T47D (cell line): ENCODE measurements around the gene SLC46A3.
"Not testable (repeated sequence)": the region's sequence is repeated elsewhere in the genome, so short reads cannot be mapped to it uniquely, and the experiment has no call there.

Source experiments
- DNase-seq, 2 experiments: peaks; one replicate each; pipeline versions ENCODE4 v3.0.0 to v3.0.0-alpha.2; 2011 to 2012; ENCODE audit warnings: low read depth in 1 of 2, low spot score in 1 of 2
- JUND ChIP-seq: IDR thresholded peaks from 2 replicates; pipeline ENCODE4 v1.6.1; 2012; ENCODE audit warnings: low read depth
- in situ Hi-C: cut with HindIII; loops from 2 replicates; pipeline ENCODE4 v1.10.0; 2016; ENCODE audit warnings: low sequenced_read_pairs, low pct_unique_long_range_greater_than_20kb

SLC46A3 gene

DNA sequence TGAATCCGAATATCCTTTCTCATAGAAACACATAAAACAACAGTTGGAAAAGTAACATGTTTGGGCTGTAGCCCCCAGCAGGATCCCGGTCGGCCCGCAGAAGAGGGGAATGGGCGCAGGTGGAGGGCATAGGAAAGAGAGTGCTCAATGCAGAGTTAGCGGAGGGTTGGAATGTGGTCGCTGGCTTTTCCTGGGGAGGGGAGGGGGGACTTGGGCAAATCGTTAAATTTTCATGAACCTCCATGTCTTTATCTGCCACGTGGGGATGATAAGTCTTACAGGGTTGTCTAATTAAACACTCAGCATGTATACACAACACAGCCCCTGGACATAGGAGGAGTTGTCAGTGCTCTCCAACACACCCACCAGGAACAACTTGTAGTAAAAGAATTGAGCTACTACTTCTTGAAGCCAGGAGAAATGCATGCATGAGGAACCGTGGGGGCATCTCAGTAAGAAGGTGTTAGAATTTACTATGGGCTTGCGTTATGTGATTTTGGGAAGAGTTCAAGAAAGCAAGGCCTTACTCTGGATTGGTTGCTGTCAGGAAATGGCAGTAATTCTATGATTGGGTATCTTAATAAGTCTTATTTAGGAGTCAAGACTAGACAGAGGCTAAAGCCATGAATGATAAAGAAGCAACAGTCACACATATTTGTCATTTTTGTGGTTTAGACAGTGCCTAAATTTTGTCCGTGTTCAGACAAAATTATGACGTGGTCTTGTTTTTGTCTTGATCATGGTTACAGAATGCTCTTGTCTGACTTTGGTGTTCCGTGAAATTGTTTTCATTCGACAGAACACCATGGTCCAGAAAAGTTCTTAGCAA, 671 bp upstream of the SLC46A3 start:
- DNase-seq = no peak
- in situ Hi-C loops = no loop called here

DNA sequence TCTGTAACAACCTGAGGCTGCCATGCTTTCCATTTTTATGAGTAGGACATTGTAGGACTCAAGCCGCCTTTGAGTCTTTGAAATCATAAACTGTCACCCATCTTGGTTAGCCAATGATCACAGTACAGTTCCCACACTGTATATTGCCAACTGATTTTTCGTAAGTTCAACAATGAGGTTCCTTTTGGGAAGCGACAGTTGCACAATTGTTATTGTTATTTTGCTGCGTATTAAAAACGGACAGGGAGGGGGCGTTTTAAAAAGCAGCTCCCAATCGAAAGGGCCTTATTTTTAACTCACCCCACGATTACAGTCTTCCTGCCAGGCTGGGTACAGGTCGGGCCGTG, 601 bp downstream of the SLC46A3 start:
- no peak for DNase-seq
- in situ Hi-C loops = no loop called here
- no peak for TF ChIP-seq JUND

More for the DNA sequence above, 671 bp upstream of the SLC46A3 start:
- no peak for TF ChIP-seq JUND

DNA sequence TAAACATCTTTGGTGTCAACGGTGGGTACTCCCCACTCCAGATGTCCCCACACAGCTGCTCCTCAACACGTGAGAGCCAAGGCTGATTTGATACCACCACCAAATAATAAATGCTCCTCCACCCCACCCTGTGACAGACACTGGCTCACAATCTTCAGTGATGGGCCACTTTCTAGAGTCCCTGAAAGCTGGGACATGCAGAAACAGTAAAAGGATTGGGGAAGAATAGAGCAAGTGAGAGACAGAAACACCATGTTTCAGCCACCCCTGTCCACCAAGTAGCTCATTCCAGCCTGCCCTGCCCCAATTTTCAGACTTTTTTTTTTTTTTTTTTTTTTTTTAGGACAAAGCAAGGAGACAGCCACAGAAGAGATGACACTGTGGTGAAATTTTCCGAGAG, 1.6 kb downstream of the SLC46A3 start:
- TF ChIP-seq JUND = no peak
- in situ Hi-C loops = no loop called here
- no peak for DNase-seq

DNA sequence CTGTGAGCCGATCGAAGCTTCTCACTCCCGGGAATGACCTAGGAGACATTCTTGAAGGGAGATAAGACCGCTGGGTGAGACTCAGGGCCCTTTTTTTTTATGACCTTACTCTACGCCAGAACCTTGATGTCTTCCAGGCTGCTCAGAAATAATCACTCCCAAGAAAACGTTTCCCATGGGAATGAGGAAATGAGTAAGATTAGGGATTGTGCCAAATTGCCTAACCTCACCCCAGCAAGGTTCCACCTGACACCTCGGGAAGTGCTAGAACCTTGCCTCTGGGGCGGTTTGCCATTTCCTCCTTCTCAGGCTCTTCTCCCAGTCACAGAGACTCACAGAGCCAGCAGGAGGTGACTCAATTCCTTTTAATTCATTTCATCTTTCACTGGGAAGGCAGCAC, 2.3 kb downstream of the SLC46A3 start:
- in situ Hi-C loops = no loop called here
- DNase-seq = peak; percentile 7 to 81
- no peak for TF ChIP-seq JUND

DNA sequence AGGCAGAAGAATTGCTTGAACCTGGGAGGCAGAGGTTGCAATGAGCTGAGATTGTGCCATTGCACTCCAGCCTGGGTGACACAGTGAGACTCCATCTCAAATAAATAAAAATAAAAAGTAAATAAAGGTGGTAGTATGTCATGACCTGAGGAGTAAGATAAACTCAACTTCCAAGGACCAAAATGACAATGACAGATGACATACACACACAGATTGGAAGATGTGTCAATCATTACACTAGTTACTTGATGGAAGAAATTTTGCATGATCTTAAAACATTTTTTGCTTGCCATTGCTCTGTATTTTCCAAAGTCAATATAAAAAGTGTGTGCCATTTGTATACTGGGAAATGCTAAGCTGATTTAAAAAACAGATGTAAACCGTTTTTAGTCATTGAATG, 4.1 kb downstream of the SLC46A3 start:
- DNase-seq = no peak
- TF ChIP-seq JUND = no peak
- in situ Hi-C loops = no loop called here

DNA sequence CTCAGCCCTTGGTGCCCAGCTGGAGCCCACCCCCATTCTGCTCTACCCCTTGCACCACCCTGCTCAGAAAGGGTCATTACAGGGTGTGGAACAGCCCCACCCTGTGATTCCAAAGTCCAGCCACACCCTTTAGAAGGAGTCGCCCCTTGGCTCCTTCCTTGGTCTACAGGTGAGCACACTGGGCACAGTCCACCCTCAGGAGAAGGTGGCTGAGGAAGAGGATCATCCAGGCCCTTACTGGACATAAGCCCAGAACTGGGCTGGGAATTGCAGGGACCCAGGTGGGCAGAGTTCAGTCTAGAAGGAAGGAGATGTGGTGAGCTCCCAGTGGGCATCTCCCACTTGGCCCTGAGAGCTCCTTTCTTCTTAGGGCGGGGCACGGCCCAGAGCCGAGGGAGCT, 8.6 kb downstream of the SLC46A3 start:
- in situ Hi-C loops = no loop called here
- TF ChIP-seq JUND = no peak
- no peak for DNase-seq

DNA sequence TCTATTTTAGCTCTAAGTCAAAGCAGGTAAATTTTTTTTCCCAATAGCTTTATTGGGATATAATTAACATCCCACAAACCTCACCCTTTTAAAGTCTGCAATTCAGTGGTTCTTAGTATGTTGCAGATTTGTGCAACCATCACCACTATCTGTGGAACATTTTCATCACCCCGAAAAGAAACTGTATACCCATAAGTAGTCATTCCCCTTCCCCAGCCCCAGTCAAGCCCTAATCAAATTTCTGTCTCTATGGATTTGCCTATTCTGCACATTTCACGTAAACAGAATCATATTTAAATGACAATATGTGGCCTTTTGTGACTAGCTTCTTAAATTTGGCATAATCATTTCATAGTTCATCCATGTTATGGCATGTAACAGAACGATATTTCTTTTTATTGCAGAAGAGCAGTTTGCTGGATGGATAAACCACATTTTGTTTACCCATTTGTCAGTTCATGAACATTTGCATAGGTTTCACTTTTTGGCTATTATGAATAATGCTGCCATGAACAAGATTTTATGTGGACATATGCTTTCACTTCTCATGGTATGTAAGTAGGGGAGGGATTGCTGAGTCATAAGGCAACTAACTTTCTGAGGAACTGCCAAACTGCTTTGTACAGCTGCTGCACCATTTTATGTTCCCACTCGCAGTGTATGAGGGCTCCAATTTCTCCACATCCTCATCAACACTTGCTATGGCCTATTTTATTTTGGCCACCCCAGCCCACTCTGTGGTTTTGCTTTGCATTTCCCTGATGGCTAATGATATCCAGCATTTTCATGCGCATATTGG, 10.9 kb downstream of the SLC46A3 start:
- DNase-seq = no peak
- TF ChIP-seq JUND = no peak
- in situ Hi-C loops = no loop called here

DNA sequence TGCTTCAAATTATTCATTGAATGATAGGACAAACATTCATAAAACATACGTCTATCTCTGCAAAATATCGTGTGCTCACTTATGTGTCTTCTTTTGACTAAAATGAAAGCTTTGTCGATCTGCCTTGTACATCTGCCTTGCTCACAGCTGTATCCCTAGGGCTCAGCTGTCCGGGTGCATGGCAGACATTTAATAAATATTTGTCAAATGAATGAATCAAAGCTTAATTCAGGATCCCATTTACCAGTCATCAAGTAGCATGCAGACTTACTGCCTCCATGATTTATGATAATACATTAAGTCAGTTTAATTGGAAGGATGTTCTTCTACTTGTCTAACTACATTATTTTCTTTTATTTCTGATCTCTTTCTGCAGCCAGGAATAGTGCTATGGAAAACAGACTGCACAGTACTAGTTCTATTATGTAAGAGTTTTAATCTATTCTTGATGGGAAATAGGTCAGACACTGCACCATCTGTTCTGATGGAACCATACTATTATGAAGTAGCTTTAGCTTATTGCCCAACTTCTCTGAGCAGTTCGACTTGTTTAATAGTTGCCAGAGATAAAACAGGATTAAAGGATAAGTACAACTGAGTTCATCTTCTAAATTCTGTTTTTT, 13.2 kb downstream of the SLC46A3 start:
- TF ChIP-seq JUND = no peak
- DNase-seq = no peak
- in situ Hi-C loops = no loop called here

DNA sequence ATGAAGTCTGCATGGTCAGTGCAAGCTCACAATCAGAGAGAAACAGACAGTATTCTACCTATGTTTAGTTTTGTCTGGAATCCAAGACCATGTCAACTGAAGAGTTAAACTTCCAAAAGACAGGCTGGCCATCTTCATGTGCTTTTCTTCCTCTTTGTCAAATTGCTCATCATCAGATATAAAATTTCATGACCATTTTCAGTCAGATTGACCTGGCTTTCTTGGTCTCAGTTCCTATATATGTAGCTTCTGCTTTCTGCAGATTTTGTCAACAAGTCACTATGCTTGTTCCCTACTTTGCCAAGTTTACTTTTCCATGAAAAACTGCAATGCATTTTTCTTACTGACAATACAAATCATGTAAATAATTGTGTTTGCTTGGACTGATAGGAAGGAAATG, 13.9 kb downstream of the SLC46A3 start:
- in situ Hi-C loops = no loop called here
- no peak for DNase-seq
- TF ChIP-seq JUND = no peak

DNA sequence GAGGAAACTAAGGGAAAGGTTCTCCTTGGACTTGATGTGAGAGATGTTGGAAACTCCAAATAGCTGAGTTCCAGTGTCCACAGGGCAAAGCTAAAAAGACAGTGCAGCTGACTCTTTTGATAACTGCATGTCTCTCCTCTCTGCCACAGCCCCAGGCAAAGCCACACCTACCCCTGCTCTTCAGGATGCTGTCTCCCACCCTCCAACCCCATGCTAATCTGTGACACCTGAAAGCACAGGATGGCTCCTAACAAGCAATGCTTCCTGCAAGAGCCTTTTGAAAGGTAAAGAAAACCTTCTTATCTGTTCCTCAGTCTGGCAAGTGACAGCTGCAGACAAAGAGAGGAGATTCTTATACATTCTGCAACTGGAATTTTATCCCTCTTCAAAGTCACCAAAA, 14.5 kb downstream of the SLC46A3 start:
- no peak for TF ChIP-seq JUND
- in situ Hi-C loops = no loop called here
- no peak for DNase-seq

DNA sequence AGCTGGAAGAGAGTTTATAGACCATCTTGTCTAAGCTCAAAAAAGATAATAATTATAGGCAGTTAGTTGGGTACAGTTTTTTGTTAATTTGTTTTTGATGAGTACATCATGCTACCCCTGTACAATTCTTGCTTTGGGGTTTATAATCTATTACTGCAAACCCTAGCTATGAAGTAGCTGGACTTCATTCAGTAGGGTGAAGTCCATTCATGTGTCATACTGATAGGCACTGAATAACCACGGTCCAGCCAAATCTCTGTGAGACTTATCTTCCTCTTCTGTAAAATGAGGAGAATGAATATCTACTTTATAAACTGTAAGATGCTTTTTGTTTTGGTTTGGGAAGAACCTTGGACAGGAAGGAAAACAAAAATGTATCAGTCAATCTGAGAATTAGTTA, 19.5 kb downstream of the SLC46A3 start:
- no peak for DNase-seq
- TF ChIP-seq JUND = no peak
- in situ Hi-C loops = no loop called here

DNA sequence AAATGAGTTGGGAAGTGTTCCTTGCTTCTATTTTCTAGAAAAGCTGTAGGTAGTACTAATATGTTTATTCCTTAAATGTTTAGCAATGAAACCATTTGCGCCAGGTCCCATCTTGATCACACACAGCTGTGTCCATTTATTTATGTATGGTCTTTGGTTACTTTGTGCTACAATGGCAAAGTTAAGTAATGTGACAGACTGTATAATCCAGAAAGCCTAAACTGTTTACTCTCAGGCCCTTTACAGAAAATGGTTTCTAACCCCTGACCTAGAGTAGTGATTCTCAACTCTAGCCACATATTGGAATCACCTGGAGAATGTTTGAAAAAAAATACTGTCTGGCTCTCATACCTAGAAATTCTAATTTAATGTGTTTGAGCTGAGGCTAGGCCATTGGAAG, 21.3 kb downstream of the SLC46A3 start:
- in situ Hi-C loops = no loop called here
- TF ChIP-seq JUND = no peak
- no peak for DNase-seq

DNA sequence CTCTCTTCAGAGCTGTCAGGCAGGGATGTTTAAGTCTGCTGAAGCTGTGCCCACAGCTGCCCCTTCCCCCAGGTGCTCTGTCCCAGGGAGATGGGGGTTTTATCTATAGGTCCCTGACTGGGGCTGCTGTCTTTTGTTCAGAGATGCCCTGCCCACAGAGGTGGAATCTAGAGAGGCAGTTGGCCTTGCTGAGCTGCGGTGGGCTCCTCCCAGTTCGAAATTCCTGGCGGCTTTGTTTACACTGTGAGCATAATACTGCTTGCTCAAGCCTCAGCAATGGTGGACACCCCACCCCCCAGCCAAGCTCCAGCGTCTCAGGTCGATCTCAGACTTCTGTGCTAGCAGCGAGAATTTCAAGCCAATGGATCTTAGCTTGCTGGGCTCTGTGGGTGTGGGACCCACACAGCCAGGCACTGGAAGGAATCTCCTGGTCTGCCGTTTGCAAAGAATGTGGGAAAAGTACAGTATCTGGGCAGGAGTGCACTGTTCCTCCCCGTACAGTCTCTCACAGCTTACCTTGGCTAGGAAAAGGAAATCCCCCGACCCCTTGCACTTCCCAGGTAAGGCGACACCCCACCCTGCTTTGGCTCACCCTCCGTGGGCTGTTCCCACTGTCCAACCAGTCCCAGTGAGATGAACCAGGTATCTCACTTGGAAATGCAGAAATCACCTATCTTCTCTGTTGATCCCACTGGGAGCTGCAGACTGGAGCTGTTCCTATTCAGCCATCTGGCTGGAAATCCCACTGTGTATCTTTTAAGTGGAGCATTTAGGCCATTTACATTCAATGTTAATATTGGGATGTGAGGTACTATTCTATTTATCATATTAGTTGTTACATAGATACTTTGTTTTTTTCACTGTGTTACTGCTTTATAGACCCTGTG, 24.9 kb downstream of the SLC46A3 start:
- peak in 1 of 2 experiments; percentile 72 for DNase-seq
- in situ Hi-C loops = not testable (repeated sequence)
